Activated CD8-positive, alpha-beta memory T cell treated with anti-CD3 and anti-CD28 coated beads for 48 hours (primary cell): ENCODE data around the gene ZNF787.
A peak's percentile ranks its signal among the peaks of the same experiment; 100 is the strongest.

Experiments
- DNase-seq, 3 experiments: peaks; one replicate each; pipeline ENCODE4 v3.0.0-alpha.2; 2020; ENCODE audit warnings: low read depth in 2 of 3, low spot score in 2 of 3

Gene ZNF787

DNA sequence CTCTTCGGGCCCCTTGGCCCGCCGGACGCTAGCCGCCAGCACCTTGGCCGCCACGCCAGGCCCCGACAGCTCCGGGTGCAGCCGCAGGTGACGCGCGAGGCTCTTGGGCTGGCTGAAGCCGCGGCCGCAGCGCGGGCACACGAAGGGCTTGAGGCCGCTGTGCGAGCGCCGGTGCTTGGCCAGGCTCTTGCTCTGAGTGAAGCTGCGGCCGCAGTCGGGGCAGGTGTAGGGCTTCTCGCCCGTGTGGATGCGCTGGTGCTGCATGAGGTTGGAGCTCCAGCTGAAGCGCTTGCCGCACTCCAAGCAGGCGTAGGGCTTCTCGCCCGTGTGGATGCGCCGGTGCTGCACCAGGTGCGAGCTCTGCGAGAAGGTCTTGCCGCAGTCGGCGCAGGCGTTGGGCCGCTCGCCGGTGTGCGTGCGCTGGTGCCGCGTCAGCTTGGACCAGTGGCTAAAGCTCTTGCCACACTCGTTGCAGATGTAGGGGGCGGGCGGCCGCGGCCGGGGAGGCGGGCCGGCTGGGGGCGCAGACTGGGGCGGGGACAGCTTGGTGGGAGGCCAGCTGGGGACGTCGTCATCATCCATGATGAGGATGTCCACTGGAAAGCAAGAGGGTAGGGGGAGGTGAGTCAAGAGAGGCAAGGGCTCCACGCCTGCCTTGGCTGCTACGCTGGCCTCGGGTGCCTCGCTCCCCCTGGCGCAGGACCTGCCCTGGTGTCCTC lies 32.4 kb downstream of the ZNF787 start:
- DNase-seq: no peak

DNA sequence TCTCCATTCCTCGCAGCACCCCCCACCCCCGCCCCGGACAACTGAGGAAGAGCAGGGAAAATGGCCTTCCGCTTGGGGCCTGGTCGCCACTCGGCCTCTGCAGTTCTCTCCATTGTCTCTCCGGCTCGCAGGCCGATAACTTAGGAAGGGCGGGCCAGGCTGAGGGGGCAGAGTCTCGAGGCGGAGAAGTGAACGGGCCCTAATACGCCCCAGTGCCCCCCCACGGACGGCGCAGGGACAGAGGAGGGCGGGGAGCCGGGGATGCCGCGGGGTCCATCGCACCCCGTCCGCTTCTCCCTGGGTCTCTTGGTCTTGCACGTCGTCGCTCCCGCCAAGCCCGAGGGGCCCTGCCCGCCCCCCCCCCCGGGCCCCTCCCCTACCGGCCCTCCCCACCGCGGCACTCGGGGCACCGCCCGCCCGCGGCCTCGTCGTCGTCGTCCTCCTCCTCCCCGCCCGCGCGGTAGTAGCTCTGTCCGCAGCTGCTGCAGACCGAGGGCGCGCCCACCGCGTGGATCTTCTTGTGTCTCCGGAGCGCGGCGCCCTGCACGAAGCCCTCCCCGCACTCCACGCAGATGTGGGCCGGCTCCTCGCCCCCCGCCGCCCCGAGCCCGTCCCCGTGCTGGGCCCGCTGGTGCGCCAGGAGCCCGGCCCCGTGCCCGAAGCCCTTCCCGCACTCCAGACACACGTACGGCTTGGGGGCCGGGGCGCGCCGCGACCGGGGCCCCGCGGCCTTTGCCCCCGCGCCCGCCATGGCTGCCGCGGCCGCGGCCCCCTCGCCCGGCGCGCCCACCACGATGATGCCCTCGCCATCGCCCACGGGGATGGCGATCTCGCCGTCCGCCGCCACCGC lies 33.2 kb downstream of the ZNF787 start:
- no peak for DNase-seq

DNA sequence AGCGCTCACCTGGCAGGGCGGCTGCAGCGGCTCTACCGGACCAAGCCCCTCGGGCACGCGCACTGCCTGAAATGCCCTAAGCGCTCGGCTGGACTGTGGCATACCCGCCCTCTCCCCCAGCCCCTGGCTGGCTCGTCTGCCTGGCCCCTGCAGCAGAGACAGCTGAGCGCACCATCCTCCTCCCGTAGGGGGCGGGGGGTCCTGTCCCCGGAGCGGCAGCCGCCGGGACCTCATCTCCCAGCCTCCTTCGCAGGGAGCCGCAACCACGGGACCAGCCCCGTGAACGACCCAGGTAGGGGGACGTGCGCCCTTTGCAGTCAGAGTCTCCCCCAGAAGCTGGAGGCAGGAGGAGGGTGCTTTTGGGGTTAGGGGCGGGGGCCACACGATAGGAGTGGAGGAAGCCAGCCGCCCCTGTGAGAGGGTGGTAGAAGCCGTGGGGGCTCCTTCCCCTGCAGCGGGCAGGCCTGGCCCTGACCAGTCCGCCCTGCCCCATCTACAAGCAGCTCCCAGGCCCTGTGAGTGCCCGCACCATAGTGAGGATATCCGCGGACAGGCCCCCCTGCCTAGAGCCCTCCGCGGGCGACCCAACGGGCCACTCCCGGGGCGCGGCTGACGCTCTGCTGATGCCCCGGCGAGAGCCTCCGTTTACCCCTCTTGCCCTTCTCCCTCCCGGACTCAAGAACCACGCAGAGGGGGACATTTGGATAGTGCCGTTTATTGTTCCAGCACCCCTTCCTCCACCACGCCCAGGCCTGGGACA lies 34.2 kb downstream of the ZNF787 start:
- DNase-seq: no peak

DNA sequence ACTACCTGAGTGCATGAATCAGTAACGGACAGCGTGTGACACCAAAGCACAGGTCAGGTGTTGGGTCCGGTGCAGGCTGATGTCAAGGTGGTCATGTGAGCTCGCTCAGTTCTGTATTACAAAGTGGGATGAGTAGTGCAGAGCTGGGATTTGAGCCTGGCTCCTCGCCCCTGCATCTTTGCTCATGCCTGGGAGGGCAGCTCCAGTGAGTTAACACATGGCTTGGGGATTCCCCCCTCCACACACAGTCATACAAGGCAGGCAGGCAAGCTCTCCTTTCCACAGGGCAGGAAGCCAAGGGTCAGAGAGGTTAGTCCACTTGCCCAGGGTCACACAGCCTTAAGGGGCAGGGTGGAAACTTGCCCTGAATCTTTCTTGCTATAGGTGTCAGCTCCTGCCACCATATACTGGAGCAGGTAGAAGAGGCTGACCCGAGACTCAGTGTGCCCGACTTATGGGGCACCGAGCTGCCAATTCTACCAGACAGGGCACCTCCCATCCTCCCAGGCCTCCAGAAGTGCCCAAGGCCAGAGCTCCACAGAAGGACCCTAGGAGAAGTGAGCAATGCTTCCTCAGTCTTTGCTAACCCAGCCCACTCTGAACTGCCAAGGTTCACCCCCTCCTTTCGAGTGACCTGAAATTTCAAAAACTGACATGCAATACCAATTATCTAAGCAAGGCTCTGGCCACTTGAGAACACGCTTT lies 35.4 kb downstream of the ZNF787 start:
- no peak for DNase-seq

DNA sequence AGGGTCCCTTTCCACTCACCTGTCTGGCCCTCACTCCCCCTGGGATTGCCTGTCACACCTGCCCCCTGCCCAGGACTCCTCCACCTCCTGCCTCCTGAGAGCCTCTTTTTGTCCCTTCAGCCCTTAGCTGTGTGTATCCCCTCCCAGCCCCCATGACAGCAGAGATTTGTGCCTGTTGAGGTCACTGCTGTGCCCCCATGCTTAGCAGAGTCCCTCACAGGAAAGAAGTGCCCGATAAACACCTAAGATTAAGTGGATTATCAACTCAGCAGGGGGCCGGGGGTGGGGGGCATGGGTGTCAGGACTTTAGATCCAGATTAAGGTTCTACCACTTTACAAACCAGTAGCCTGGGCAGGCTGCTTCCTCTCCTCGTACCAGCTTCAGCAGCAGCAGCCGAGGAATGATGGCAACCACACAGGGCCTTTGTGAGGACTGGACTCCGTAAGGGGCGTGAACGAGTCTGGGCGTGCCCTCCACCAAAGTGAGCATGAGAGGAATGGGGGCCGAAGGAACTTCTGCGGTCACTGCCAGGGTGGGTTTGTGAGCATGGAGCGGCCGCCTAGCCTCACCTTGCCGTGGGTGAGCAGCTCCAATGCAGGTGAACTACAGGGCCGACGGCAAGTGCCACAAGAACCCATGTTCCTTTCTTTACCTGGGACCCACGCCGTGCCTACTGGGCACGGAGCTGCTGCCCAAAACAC lies 36.1 kb downstream of the ZNF787 start:
- DNase-seq: no peak

DNA sequence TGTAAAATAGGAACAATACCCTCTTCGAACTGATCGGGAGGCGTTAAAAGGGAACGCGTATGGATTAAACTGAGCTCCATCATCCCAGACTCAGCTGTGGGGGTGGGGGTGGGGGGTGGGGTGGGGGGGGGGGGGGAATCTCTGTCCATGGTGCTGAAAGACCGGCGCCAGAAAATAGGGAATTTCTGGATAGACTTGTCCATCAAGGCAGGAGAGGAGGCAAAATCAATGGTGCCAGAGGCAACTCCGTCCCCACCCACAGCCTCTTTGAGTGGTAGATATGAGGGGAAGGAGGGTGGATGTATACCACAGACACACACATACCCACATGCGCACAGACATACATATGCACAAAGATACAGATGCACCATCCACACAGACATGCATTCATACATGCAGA lies 37.4 kb downstream of the ZNF787 start:
- no peak for DNase-seq

DNA sequence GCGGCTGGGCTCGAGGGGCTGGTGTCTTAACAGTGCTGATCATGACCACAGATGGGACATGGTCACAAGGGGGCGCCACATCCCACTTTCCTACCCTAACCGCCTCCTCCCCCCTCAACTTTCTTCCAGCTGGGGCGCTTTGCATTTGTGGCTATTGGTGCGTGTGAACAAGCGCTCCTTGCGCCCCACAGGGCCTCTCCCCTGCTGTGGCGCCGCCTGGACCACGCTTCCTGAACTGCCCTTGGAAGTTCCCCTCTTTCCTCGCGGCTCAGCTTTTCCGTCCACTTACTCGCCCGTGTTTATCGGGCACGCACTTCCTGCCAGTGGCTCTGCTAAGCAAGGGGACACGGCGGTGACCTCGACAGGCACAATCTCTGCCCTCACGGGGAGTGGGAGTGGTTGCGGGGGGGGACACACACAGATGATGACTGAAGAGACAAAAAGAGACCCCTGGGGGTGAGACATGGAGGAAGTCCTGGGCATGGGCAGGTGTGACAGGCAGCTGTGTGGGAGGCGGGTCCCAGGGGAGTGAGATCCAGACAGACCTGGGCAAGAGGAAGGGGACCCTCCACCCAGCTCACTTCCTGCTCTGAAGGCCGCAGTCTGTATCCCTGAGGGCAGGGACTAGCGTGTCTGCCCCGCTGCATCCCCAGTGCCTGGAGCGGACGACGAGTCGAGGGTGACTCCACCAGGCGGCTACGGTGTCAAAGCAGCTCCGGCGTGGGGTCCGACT lies 40.3 kb downstream of the ZNF787 start:
- peak; percentile 24 to 63 (median 63) for DNase-seq

DNA sequence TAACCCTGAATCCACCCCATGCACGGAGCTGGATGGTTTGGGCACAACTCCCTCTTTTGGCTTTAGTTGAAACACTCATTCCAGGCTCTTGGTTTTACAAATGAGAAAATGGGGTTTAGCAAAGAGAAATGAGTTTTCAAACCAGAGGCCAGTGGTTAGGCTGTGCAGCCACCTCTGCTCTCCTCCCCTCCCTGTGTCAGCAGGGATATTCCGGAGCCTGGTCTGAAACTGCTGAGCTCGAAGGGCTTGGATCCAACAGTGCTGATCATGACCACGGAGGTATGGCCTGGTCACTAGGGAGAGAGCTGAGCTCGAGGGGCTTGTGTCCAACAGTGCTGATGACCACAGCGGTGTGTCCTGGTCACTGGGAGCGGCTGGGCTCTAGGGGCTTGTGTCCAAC lies 41.5 kb downstream of the ZNF787 start:
- no peak for DNase-seq

DNA sequence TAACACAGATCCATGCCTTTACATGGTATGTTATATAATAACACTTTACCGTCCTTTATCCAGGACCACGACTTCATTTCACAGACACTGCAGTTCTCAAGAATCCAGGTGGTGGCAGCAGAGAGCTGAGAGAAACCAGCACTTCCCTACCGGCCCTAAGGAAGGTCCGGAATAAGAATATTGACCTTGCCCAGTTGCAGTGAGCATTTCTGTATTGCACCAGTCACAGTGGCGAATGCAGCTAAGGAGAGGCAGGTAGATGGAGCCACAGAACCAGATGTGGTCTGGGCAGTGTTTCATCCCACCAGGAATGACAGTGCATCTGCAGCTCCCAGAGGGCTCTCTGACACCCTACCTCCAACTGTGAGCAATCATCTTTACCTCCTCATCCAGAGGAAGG lies 44.6 kb downstream of the ZNF787 start:
- DNase-seq: no peak

DNA sequence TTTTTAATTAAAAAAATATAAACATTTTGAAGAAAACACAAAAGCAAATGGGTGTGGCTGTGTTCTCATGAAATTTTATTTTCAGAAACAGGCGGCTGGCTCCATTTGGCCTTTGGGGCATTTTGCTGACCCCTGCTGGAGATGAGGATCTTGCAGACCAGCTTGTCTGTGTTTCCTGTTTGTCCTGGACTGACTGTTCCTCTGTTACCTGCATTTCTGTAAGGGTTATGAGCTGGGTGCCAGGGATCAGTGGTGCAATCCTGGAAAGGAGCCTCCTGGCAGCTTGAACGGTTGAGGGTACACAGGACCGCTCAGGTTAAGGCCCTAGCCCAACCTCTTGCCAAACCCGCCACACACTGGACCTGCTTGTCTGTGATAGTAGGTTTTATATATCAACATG lies 49.9 kb downstream of the ZNF787 start:
- DNase-seq: no peak

DNA sequence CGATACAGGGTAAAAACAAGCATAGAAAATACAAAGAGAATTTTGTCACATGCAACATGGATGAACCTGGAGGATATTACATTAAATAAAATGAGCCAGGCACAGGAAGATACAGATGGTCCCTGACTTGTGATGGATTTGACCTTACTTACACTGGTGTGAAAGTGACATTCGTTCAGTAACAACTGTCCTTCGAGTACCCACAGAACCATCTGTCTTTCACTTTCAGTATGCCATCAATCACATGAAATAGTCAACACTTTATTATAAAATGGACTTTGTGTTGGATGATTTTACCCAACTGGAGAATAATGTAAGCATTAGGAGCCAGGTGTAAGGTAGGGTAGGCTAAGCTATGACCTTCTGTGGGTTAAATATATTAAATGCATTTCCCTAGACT lies 51.5 kb downstream of the ZNF787 start:
- DNase-seq: no peak

DNA sequence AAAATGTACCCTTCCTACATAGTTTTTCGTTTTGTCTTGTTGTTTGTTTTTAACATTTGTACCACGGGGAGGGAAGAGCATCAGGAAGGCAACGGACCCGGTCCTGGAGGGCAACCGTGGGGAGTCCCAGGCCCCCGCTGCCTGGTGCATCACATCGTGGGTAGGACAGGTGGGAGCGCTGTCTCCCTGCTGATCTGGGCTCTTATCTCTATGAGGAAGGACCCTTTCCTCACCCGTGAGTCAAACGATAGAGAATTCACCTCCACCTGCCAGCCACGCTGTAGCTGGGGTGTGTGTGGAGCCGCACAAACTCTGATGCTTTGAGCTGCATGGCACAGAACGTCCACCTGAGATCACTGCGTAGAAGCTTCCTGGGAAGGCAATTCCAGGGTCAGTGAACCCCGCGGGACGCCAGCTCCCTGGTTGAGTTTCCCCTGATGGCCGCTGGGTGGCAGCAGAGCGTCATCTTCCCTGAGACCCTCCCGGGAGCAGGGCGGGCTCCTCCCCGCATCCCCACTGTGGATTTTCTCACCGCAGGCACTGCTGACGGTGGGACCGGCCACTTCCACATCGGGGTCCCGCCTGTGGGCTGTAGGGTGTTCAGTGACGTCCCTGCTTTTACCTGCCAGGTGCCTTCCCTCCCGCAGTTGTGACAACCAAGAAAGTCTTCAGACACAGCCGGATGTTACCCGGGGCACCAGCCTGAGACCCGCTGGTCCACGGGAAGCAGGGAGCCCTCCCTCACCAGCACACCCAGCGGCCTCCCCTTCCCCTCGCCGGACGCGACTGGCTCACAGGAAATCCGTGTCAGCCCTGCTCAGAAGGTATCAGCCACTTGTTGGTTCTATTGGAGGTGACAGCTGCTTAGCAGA lies 54.7 kb downstream of the ZNF787 start:
- DNase-seq: peak; percentile 26 to 51 (median 43)

DNA sequence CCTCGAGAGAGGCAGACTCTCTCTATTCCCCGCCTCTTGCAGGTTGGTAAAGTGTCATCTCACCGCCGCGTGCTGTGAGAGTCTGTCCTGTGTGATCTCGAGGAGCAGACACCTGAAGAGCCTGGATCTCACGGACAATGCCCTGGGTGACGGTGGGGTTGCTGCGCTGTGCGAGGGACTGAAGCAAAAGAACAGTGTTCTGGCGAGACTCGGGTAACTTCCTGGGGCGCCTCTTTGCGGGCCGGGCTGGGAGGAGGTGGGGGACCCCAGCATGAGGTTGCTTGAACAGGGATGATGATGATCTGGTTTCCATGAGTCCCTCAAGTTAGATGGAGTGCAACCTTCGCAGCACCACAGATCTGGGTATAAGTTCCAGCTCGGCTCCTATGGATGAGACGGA lies 67.5 kb downstream of the ZNF787 start:
- no peak for DNase-seq
